ENCODE measurements around the gene CAMK1. TPM values are rescaled to one million over a fixed set of nuclear protein-coding genes. Genes with fewer than 3 reads are reported as not detected.
A peak's percentile ranks its signal among the peaks of the same experiment; 100 is the strongest.

The CAMK1 gene
- total RNA-seq, 1 experiment from 2014 or later, result 19.7 TPM

GRCh38 chr3:9715764-9716437 lies 53.8 kb downstream of the CAMK1 start (continued):
- TF ChIP-seq SRF (IDR thresholded peaks at IDR 0.05; ENCODE audit: low read depth) (peak; percentile 63), FOSL1 (IDR thresholded peaks at IDR 0.05; ENCODE audit: low read depth) (peak; percentile 79), POLR2AphosphoS5 (IDR thresholded peaks at IDR 0.05; ENCODE audit: low read depth, low read length) (peak; percentile 44; the same call in 1 of the 2 replicates), ELF1 (IDR thresholded peaks at IDR 0.05; ENCODE audit: borderline replicate concordance, low read depth) (no peak; the same call in 1 of the 2 replicates), ZFX (IDR thresholded peaks at IDR 0.05) (no peak)

- peak; percentile 6 for DNase-seq (ENCODE audit: low read depth, low spot score)
- Histone ChIP-seq H3K79me2 (ENCODE audit: insufficient read depth, low read length) (no peaks in the 10 kb centered on the region), H3K27ac (ENCODE audit: low read depth, low read length) (no peak overlapping the region; the same call in 1 of the 2 replicates), H3K9me2 (ENCODE audit: insufficient read depth) (no peaks in the 10 kb centered on the region), H3K36me3 (ENCODE audit: control insufficient read depth in 1 of 2, insufficient read depth in 2 of 2, low read length in 2 of 2) (no peaks in the 10 kb centered on the region), H3K27me3 (ENCODE audit: insufficient read depth, low read length) (peaks cover 3% of the 10 kb centered on the region; the same call in 1 of the 2 replicates), H2AFZ (ENCODE audit: low read depth, low read length, poor library complexity, severe bottlenecking) (peak overlapping the region; percentile 11), H3K9me3 (ENCODE audit: control insufficient read depth in 1 of 2, insufficient read depth in 1 of 2, low read depth in 1 of 2, low read length in 2 of 2) (no peaks in the 10 kb centered on the region), H3K4me2 (ENCODE audit: low read length) (peak overlapping the region; percentile 36), H3K9ac (ENCODE audit: low read length) (no peak overlapping the region), H3K4me3 (replicated peaks in 1 of 2; ENCODE audit: low read depth in 1 of 2, low read length in 2 of 2) (no peak overlapping the region), H4K20me1 (ENCODE audit: insufficient read depth) (no peaks in the 10 kb centered on the region), H3K4me1 (ENCODE audit: control insufficient read depth in 1 of 2, insufficient read depth in 2 of 2, low read length in 2 of 2) (peaks cover 10 to 14% of the 10 kb centered on the region in 2 experiments)
- CTCF ChIA-PET, result interaction anchor here (0.7 to 2.2 kb wide), 4 partner anchors 12 to 129 kb away, joined by 3 to 13 read pairs (median 6); partner anchors contain the start of gene RPUSD3
- RAD21 ChIA-PET (ENCODE audit: low non-redundant PET in 1 of 2, low total read pairs in 2 of 2, uncharacterized antibody in 2 of 2, unreplicated experiment in 2 of 2), result no interaction called here
- peak; percentile 72 for ATAC-seq
- intact Hi-C loops (cut with micrococcal nuclease), result loop anchor here (5.0 kb wide), 3 partner anchors 217 to 512 kb away; partner anchors contain the start of gene CRELD1
- TF ChIP-seq SIN3A (IDR thresholded peaks at IDR 0.05; ENCODE audit: low read depth), result no peak
- no peak for TF ChIP-seq JUND (IDR thresholded peaks at IDR 0.05)
- TF ChIP-seq POLR2AphosphoS5 (IDR thresholded peaks at IDR 0.05; ENCODE audit: low read depth, low read length), result peak; percentile 13; the same call in 1 of the 2 replicates
- no peak for TF ChIP-seq ZFX (IDR thresholded peaks at IDR 0.05)
- no TSS peak for BruUV-seq (replicated peaks)
- POLR2A ChIA-PET, result no interaction called here
These were observed 54.6 kb downstream of the CAMK1 start for GRCh38 chr3:9715136-9715535.

- no peak overlapping the region for H2AFZ ChIP-seq (ENCODE audit: low read depth, low read length, poor library complexity, severe bottlenecking)
- ChIA-PET POLR2A (no interaction called here), RAD21 (ENCODE audit: low non-redundant PET in 1 of 2, low total read pairs in 2 of 2, uncharacterized antibody in 2 of 2, unreplicated experiment in 2 of 2) (no interaction called here), CTCF (no interaction called here)
- H3K9ac ChIP-seq (ENCODE audit: low read length), result no peak overlapping the region
- peaks cover 10 to 14% of the 10 kb centered on the region in 2 experiments for H3K4me1 ChIP-seq (ENCODE audit: control insufficient read depth in 1 of 2, insufficient read depth in 2 of 2, low read length in 2 of 2)
- intact Hi-C loops (cut with micrococcal nuclease), result no loop called here
- peaks cover 3% of the 10 kb centered on the region; the same call in 1 of the 2 replicates for H3K27me3 ChIP-seq (ENCODE audit: insufficient read depth, low read length)
- no peaks in the 10 kb centered on the region for H3K9me2 ChIP-seq (ENCODE audit: insufficient read depth)
- BruUV-seq (replicated peaks), result no TSS peak
- ATAC-seq, result no peak
- no peaks in the 10 kb centered on the region for H3K36me3 ChIP-seq (ENCODE audit: control insufficient read depth in 1 of 2, insufficient read depth in 2 of 2, low read length in 2 of 2)
- H3K4me3 ChIP-seq (replicated peaks in 1 of 2; ENCODE audit: low read depth in 1 of 2, low read length in 2 of 2), result no peak overlapping the region
- H3K79me2 ChIP-seq (ENCODE audit: insufficient read depth, low read length), result no peaks in the 10 kb centered on the region
- no peak overlapping the region for H3K4me2 ChIP-seq (ENCODE audit: low read length)
- no peak for DNase-seq (ENCODE audit: low read depth, low spot score)
- no peaks in the 10 kb centered on the region for H3K9me3 ChIP-seq (ENCODE audit: control insufficient read depth in 1 of 2, insufficient read depth in 1 of 2, low read depth in 1 of 2, low read length in 2 of 2)
- no peak overlapping the region for H3K27ac ChIP-seq (ENCODE audit: low read depth, low read length)
- no peaks in the 10 kb centered on the region for H4K20me1 ChIP-seq (ENCODE audit: insufficient read depth)
- TF ChIP-seq EZH2phosphoT487 (IDR thresholded peaks at IDR 0.05; ENCODE audit: borderline replicate concordance) (no peak), ZBTB33 (IDR thresholded peaks at IDR 0.05; ENCODE audit: extremely low read depth, insufficient replicate concordance, low read length) (no peak), ZFX (IDR thresholded peaks at IDR 0.05) (no peak), SRF (IDR thresholded peaks at IDR 0.05; ENCODE audit: low read depth) (no peak), ATF3 (IDR thresholded peaks at IDR 0.05) (no peak), REST (IDR thresholded peaks at IDR 0.05; ENCODE audit: low read depth) (no peak), SP1 (IDR thresholded peaks at IDR 0.05; ENCODE audit: low read depth) (no peak), JUND (IDR thresholded peaks at IDR 0.05) (no peak)
These were observed 56.6 kb downstream of the CAMK1 start for GRCh38 chr3:9713142-9713541.
